H1 (cell line): ENCODE measurements around the gene COQ2.

Experiments
- ATF2 ChIP-seq: IDR thresholded peaks from 2 replicates; pipeline ENCODE4 v1.6.1; 2012; ENCODE audit warnings: low read length, inconsistent platforms
- BRCA1 ChIP-seq: IDR thresholded peaks from 2 replicates; pipeline ENCODE4 v1.6.1; 2012; ENCODE audit warnings: low read depth, low read length, improper control_type of control experiment
- CTCF ChIP-seq, 3 experiments: IDR thresholded peaks; 1 replicate in 2 of 3; 2 replicates in 1 of 3; pipeline versions ENCODE4 v1.5.1 to v1.6.1; 2011; ENCODE audit warnings: low read length in 3 of 3, mild to moderate bottlenecking in 3 of 3, inconsistent platforms in 2 of 3, low read depth in 1 of 3, moderate library complexity in 1 of 3; ENCODE audit not compliant: insufficient read depth in 1 of 3; ENCODE audit errors: control extremely low read depth in 1 of 3
- GTF2F1 ChIP-seq: IDR thresholded peaks from 2 replicates; pipeline ENCODE4 v1.6.1; 2012; ENCODE audit warnings: low read depth, low read length, improper control_type of control experiment, borderline replicate concordance
- POLR2A ChIP-seq, 2 experiments: IDR thresholded peaks; 1 replicate in 1 of 2; 2 replicates in 1 of 2; pipeline ENCODE4 v1.6.1; 2011; ENCODE audit warnings: low read depth in 2 of 2, low read length in 2 of 2, mild to moderate bottlenecking in 2 of 2; ENCODE audit errors: control extremely low read depth in 1 of 2

- TF ChIP-seq CTCF (IDR thresholded peaks at IDR 0.05; ENCODE audit: control extremely low read depth in 1 of 3, insufficient read depth in 1 of 3, low read depth in 1 of 3, low read length in 3 of 3) (no peak), POLR2A (IDR thresholded peaks at IDR 0.05; ENCODE audit: control extremely low read depth in 1 of 2, low read depth in 2 of 2, low read length in 2 of 2) (no peak), GTF2F1 (no peak), ATF2 (no peak), BRCA1 (no peak)
Observed at GRCh38 chr4:83262682-83263081, 21.9 kb downstream of the COQ2 start.
